ENCODE measurements around the gene TMEM54.

GRCh38 chr1:32891630-32892029, 9.6 kb downstream of the TMEM54 start:
- TF ChIP-seq CTCF (conservative IDR thresholded peaks at IDR 0.05) (no peak), EZH2 (IDR thresholded peaks at IDR 0.05; ENCODE audit: low read depth) (no peak)

Measured in PC-9 (cell line).